Activated naive CD4-positive, alpha-beta T cell treated with anti-CD3 and anti-CD28 coated beads, Interleukin-2, amount 10 ng/mL, durations not matched to agents 7 days and 5 days (primary cell): ENCODE measurements around the gene EVX2.

Source experiments
- CTCF ChIA-PET: fragments of 350-600 bp; sonication (Branson Sonifier 250); formaldehyde crosslinking; loops from one replicate; lab custom pipeline; 2021; ENCODE audit warnings: antibody characterized with exemption; lab: Charles Lee
- DNase-seq: peaks from one replicate; pipeline ENCODE4 v3.0.0-alpha.2; 2020
- H3K27ac Mint-ChIP-seq: one replicate; pipeline ENCODE4 v1.8.0; 2021; ENCODE audit warnings: mild to moderate bottlenecking, moderate library complexity, mixed read lengths
- H3K27me3 Mint-ChIP-seq: one replicate; pipeline ENCODE4 v1.8.0; 2021; ENCODE audit warnings: mild to moderate bottlenecking, mixed read lengths
- H3K36me3 Mint-ChIP-seq: one replicate; pipeline ENCODE4 v1.8.0; 2021; ENCODE audit warnings: mixed read lengths
- H3K4me1 Mint-ChIP-seq: one replicate; pipeline ENCODE4 v1.8.0; 2021; ENCODE audit warnings: mixed read lengths
- H3K4me3 Mint-ChIP-seq: one replicate; pipeline ENCODE4 v1.8.0; 2021; ENCODE audit warnings: mild to moderate bottlenecking, moderate library complexity, mixed read lengths
- H3K9me3 Mint-ChIP-seq: one replicate; pipeline ENCODE4 v1.8.0; 2021; ENCODE audit warnings: mixed read lengths

The EVX2 gene

GRCh38 chr2:176117162-176117822, 33.5 kb upstream of the EVX2 start:
- H3K4me3 Mint-ChIP-seq: no peak overlapping the region
- DNase-seq: no peak
- H3K4me1 Mint-ChIP-seq: peaks cover 2% of the 10 kb centered on the region
- peaks cover 3% of the 10 kb centered on the region for H3K36me3 Mint-ChIP-seq
- H3K27me3 Mint-ChIP-seq: peaks cover 97% of the 10 kb centered on the region
- peaks cover 4% of the 10 kb centered on the region for H3K9me3 Mint-ChIP-seq
- CTCF ChIA-PET: interaction anchor here (1.8 kb wide), 1 partner anchor 15 kb away, joined by 5 read pairs; no protein-coding TSS in a partner anchor
- H3K27ac Mint-ChIP-seq: peak overlapping the region; percentile 34

GRCh38 chr2:176115883-176116813, 32.4 kb upstream of the EVX2 start, which contains the start of gene HOXD10:
Gene HOXD10 (plus strand): TSS chr2:176116778. CDS start chr2:176116834, 56 bp downstream.
- Mint-ChIP-seq H3K27me3 (peaks cover 97% of the 10 kb centered on the region), H3K27ac (peak within 1 kb of the TSS; percentile 34), H3K36me3 (peaks cover 4% of the 10 kb centered on the region), H3K4me3 (no peak within 1 kb of the TSS), H3K9me3 (peaks cover 4% of the 10 kb centered on the region), H3K4me1 (peaks cover 2% of the 10 kb centered on the region)
- CTCF ChIA-PET: no interaction called here
- DNase-seq: no peak

- no peak for DNase-seq
- peaks cover 94% of the 10 kb centered on the region for H3K27me3 Mint-ChIP-seq
- peaks cover 4% of the 10 kb centered on the region for H3K9me3 Mint-ChIP-seq
- H3K4me3 Mint-ChIP-seq: no peak overlapping the region
- peaks cover 2% of the 10 kb centered on the region for H3K4me1 Mint-ChIP-seq
- H3K27ac Mint-ChIP-seq: no peak overlapping the region
- CTCF ChIA-PET: interaction anchor here (0.6 kb wide), 1 partner anchor 40 kb away, joined by 3 read pairs; no protein-coding TSS in a partner anchor
- H3K36me3 Mint-ChIP-seq: peaks cover 5% of the 10 kb centered on the region
Observed at GRCh38 chr2:176114930-176115625, 31.3 kb upstream of the EVX2 start.

- no peak for DNase-seq
- H3K9me3 Mint-ChIP-seq: peaks cover 5% of the 10 kb centered on the region
- peaks cover 2% of the 10 kb centered on the region for H3K4me1 Mint-ChIP-seq
- no peak overlapping the region for H3K27ac Mint-ChIP-seq
- H3K4me3 Mint-ChIP-seq: no peak overlapping the region
- peaks cover 7% of the 10 kb centered on the region for H3K36me3 Mint-ChIP-seq
- H3K27me3 Mint-ChIP-seq: peaks cover 96% of the 10 kb centered on the region
- CTCF ChIA-PET: interaction anchor here (0.6 kb wide), 1 partner anchor 39 kb away, joined by 3 read pairs; no protein-coding TSS in a partner anchor
Observed at GRCh38 chr2:176114120-176114929, 30.6 kb upstream of the EVX2 start.

- peak overlapping the region; percentile 67 for H3K27ac Mint-ChIP-seq
- DNase-seq: no peak
- H3K36me3 Mint-ChIP-seq: peaks cover 5% of the 10 kb centered on the region
- H3K9me3 Mint-ChIP-seq: peaks cover 5% of the 10 kb centered on the region
- H3K4me3 Mint-ChIP-seq: no peak overlapping the region
- CTCF ChIA-PET: interaction anchor here (0.9 to 1.7 kb wide), 2 partner anchors 9 to 19 kb away, joined by 4 to 5 read pairs; no protein-coding TSS in a partner anchor
- H3K27me3 Mint-ChIP-seq: peaks cover 94% of the 10 kb centered on the region
- H3K4me1 Mint-ChIP-seq: peaks cover 3% of the 10 kb centered on the region
Observed at GRCh38 chr2:176112375-176113302, 28.9 kb upstream of the EVX2 start.

- Mint-ChIP-seq H3K4me3 (no peak overlapping the region), H3K9me3 (peaks cover 4% of the 10 kb centered on the region), H3K27ac (peak overlapping the region; percentile 55)
Observed at GRCh38 chr2:176111846-176112374, 28.1 kb upstream of the EVX2 start.

GRCh38 chr2:176111309-176111663, 27.5 kb upstream of the EVX2 start:
- H3K9me3 Mint-ChIP-seq: peaks cover 3% of the 10 kb centered on the region
- CTCF ChIA-PET: interaction anchor here (1.0 to 2.3 kb wide), 8 partner anchors 10 to 703 kb away, joined by 3 to 12 read pairs (median 4); partner anchors contain the start of gene HOXD9
- no peak overlapping the region for H3K4me3 Mint-ChIP-seq
- H3K4me1 Mint-ChIP-seq: peaks cover 4% of the 10 kb centered on the region
- peak overlapping the region; percentile 78 for H3K27ac Mint-ChIP-seq
- no peak for DNase-seq
- H3K36me3 Mint-ChIP-seq: peaks cover 8% of the 10 kb centered on the region
- peaks cover 92% of the 10 kb centered on the region for H3K27me3 Mint-ChIP-seq

More at GRCh38 chr2:176111846-176112374, 28.1 kb upstream of the EVX2 start:
- H3K36me3 Mint-ChIP-seq: peaks cover 5% of the 10 kb centered on the region
- peaks cover 3% of the 10 kb centered on the region for H3K4me1 Mint-ChIP-seq
- CTCF ChIA-PET: interaction anchor here (1.3 to 2.3 kb wide), 3 partner anchors 9 to 702 kb away, joined by 3 to 12 read pairs (median 4); no protein-coding TSS in a partner anchor
- no peak for DNase-seq
- H3K27me3 Mint-ChIP-seq: peaks cover 92% of the 10 kb centered on the region

- peaks cover 92% of the 10 kb centered on the region for H3K27me3 Mint-ChIP-seq
- H3K27ac Mint-ChIP-seq: peak overlapping the region; percentile 78
- peaks cover 4% of the 10 kb centered on the region for H3K9me3 Mint-ChIP-seq
- peaks cover 9% of the 10 kb centered on the region for H3K36me3 Mint-ChIP-seq
- CTCF ChIA-PET: interaction anchor here (0.7 to 2.3 kb wide), 14 partner anchors 10 to 1626 kb away, joined by 3 to 12 read pairs (median 4); partner anchors contain the start of gene HOXD9
- no peak overlapping the region for H3K4me3 Mint-ChIP-seq
- DNase-seq: no peak
- H3K4me1 Mint-ChIP-seq: peaks cover 7% of the 10 kb centered on the region
Observed at GRCh38 chr2:176110415-176111308, 26.9 kb upstream of the EVX2 start.

GRCh38 chr2:176109946-176110345, 26.2 kb upstream of the EVX2 start:
- CTCF ChIA-PET: interaction anchor here (0.7 to 2.3 kb wide), 8 partner anchors 10 to 1625 kb away, joined by 3 to 12 read pairs (median 4); no protein-coding TSS in a partner anchor
- Mint-ChIP-seq H3K27ac (peak overlapping the region; percentile 66), H3K9me3 (peaks cover 4% of the 10 kb centered on the region)

GRCh38 chr2:176109192-176109901, 25.6 kb upstream of the EVX2 start:
- Mint-ChIP-seq H3K27ac (peak overlapping the region; percentile 66), H3K27me3 (peaks cover 92% of the 10 kb centered on the region), H3K4me1 (peaks cover 7% of the 10 kb centered on the region), H3K4me3 (peak overlapping the region; percentile 24), H3K36me3 (peaks cover 9% of the 10 kb centered on the region), H3K9me3 (peaks cover 4% of the 10 kb centered on the region)
- CTCF ChIA-PET: interaction anchor here (0.8 to 2.3 kb wide), 6 partner anchors 11 to 419 kb away, joined by 3 to 12 read pairs (median 4); no protein-coding TSS in a partner anchor
- no peak for DNase-seq

More at GRCh38 chr2:176109946-176110345, 26.2 kb upstream of the EVX2 start:
- peaks cover 92% of the 10 kb centered on the region for H3K27me3 Mint-ChIP-seq
- DNase-seq: no peak
- peaks cover 9% of the 10 kb centered on the region for H3K36me3 Mint-ChIP-seq
- H3K4me3 Mint-ChIP-seq: no peak overlapping the region
- H3K4me1 Mint-ChIP-seq: peaks cover 7% of the 10 kb centered on the region
